Fibroblast of skin of left biceps (primary cell): ENCODE data around the gene EMILIN1.
A peak's percentile ranks its signal among the peaks of the same experiment; 100 is the strongest.

Experiments
- DNase-seq, 2 experiments: peaks; one replicate each; pipeline ENCODE4 v3.0.0-alpha.2; 2013; ENCODE audit warnings: low read depth in 2 of 2

Gene EMILIN1

DNA sequence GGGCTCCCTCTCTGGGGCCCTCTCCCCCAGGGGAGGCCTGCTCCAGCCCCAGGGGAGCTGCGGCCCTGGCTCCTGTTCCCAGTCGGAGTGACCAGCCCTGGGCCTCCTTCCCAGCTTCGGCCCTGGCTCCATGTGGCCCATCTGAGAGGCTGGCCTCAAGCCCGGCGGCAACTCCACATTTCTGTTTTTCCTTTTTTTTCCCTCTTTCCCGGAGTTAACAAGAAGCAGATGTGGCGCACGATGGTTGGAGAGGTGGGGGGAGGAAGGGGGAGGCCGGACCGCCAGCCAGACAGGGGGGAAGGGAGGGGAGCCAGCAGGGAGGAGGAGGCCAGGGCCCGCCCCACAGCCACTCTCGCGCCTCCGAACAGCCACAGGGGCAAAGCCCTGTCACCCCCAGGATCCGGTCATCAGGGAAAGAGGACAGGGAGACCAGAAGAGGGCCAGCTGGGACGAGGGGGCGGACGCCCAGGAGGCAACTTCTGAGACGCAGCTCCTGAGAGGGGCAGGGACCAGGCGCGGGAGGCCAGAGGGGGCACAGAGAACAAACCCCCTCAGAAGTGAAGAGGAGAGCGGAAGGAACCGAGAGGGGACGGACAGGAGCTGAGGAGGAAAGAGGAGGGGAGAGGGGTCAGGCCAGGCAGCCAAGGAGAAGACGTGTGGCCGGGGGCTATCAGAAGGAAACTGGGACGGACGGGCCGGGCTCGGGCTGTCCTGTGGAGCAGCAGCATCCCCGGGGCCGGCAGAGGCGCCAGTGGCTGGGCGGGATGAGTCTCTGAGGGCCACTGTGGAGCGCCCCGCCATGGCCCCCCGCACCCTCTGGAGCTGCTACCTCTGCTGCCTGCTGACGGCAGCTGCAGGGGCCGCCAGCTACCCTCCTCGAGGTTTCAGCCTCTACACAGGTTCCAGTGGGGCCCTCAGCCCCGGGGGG, at the start of gene EMILIN1:
Gene EMILIN1 (plus strand): TSS at position 349 of the 928 bp plus-strand sequence. CDS start 451 bp downstream, at position 800.
- peak; percentile 90 to 93 for DNase-seq

DNA sequence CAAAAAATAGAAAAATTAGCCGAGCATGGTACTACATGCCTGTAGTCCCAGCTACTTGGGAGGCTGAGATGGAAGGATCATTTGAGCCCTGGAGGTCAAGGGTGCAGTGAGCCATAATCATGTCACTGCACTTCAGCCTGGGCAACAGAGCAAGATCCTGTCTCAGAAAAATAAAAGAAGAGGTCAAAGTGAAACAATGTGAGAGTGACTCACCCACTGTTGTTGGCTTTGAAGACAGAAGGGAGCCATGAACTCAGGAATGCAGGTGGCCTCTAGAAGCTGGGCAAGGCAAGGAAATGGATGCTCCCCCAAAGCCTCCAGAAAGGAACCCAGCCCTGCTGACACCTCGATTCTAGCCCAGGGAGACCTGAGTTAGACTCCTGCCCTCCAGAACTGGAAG, 49.4 kb upstream of the EMILIN1 start:
- no peak for DNase-seq

DNA sequence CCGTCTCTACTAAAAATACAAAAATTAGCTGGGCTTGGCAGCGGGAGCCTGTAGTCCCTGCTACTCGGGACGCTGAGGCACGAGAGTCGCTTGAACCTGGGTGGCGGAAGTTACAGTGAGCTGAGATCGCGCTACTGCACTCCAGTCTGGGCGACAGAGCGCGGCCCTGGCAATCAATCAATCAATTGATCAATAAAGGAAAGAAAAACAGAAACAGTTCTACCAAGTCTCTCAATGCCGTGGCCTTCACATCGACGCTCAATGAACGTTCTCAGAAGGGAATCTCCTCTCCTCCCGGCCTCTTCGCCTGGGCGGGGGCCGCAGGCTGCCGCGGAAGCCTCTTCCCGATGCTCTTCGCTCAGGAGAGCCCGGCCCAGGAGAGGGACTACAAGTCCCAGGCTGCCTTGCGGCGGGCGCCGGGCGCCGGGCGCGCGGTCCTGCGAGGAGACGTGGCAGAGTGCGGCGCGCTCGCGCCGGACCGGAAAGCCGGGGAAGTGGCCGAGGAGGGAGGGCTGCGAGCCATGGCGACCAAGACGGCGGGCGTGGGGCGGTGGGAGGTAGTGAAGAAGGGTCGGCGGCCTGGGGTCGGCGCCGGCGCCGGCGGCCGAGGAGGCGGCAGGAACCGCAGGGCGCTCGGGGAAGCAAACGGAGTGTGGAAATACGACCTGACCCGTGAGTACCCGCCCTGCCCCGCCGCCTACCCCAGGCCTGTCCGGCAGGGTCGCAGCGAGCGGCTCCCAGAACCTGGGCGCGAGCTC, 45.7 kb upstream of the EMILIN1 start, which contains the start of gene TMEM214:
Gene TMEM214 (plus strand): TSS at position 471 of the 758 bp plus-strand sequence. CDS start 51 bp downstream, at position 522.
- DNase-seq: peak; percentile 63 to 73

DNA sequence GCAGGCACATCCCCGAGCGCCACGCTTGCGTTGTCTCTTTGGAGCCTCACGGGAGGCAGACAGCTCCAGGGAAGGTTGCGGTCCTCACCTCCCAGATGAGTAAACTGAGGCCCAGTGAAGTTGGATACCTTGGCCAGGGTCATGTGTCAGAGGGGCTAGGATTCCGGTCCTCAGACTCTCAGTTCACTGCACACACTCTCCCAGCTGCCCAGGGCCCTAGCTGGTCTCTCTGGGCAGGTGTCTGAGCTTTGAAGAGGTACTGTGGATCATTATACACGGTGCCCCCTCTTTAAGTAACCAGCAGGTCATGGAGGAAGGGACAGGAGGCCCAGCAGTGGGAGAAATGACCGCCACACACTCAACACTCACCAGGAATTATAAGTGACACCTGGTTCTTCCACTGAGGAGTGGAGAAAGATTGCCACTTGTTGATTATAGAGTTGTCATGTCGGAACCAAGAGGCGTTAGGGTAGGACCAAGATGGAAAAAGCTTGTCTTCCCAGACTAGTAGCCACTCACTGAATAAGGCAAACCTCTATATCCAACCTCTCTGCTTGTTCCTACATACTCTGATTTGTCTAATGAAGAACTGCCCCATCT, 45.1 kb upstream of the EMILIN1 start:
- no peak for DNase-seq

DNA sequence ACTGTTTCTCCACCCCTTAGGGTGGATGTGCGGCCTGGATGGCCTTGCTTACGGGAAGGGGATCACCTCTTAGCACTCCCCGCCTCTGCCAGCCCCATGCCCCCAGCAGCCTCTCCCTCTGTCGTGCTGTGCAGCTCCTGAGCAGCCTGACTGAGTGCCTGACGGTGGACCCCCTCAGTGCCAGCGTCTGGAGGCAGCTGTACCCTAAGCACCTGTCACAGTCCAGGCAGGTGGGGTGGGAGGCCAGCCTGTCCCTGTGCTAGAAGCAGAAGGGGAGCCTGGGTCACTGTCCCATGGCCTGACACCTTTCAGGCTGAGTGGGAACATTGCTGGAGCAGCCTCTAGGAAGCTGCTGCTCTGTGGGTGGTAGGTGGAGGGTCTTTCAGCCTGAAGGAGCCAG, 40.4 kb upstream of the EMILIN1 start:
- DNase-seq: no peak

DNA sequence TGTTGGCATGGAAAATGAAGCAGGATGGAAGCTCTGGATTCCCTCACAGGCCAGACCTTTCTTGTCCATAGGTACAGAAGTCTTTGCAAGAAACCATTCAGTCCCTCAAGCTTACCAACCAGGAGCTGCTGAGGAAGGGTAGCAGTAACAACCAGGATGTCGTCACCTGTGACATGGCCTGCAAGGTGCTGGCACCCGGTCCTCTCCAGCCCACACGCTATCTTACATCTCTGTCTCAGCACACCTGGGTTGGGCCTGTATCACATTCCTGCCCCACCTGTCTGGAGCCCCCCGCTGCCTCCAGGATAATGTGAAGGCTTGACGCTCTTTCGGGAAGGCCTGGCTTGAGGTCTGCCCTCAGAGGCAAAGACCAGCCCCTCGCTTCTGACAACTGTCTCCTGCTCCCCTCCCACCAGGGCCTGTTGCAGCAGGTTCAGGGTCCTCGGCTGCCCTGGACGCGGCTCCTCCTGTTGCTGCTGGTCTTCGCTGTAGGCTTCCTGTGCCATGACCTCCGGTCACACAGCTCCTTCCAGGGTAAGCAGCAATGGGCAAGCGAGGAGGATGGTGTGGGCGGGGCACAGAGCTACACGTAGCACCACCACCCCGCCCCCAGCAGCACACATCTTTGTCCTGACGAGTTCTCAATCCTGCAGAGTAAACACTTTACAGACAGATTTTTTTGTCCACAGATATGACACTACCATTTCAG, 39.6 kb upstream of the EMILIN1 start:
- no peak for DNase-seq

DNA sequence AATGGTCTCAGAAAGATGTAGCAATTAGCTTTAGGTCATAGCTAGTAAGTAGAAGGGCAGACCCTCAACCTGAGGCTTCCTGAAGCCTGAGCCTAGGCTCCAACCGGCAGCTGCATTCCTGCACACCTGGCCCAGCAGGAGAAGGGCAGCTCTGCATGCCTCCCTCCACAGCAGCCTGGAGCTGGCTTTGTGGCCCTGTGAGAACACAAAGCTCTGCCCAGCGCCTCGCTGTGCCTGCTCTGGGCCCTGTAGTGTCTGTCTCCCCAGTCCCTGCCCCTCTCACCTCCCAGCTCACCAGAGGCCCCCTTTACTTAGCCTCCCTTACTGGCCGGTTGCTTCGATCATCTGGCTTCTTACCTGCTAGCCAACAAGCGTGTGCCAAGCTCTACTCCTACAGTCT, 39.0 kb upstream of the EMILIN1 start:
- DNase-seq: no peak

DNA sequence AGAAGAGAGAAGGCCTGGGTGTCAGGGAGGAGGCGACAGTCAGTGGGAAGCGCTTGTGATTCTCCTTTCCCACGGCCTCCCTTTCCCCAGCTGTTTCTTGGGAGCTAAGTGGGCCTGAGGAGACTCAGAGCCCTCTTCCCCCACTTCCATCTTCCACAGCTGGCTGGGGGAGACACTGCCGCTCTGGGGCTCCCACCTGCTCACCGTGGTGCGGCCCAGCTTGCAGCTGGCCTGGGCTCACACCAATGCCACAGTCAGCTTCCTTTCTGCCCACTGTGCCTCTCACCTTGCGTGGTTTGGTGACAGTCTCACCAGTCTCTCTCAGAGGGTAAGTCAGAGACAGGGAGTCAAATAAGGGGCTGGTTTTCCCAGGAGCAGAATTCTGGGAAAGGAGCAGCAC, 38.5 kb upstream of the EMILIN1 start:
- DNase-seq: no peak

DNA sequence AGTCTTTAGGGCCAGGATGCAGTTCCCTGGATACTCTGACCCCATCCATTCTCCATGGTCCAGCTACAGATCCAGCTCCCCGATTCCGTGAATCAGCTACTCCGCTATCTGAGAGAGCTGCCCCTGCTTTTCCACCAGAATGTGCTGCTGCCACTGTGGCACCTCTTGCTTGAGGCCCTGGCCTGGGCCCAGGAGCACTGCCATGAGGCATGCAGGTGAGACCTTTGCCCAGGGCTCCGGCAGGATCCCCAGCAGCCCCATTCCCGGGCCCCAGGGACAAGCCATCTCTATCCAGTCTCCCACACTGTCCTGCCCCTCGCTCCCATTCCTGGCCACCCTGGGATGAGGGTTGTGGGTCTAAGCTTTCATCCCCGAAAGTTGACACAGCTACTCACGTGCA, 38.1 kb upstream of the EMILIN1 start:
- DNase-seq: no peak

DNA sequence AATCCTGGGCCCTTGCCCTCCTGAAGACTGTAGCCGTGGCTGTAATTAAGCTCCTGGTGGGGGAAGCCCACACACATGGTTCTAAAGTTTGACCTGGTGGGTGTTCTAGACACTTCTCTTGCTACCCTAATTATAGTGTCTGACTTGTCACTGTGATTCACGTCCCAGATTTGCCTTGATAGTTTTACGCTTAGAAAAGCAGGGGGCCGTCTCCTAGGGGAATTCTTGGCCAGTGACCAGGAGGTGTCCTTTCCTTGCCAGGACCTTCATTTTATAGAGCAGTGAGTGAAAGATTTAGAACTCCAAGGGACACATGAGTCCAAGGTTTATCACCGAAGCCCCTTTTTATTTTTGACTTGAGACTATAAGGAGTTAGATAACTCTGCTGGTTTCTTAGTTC, 36.7 kb upstream of the EMILIN1 start:
- DNase-seq: no peak

DNA sequence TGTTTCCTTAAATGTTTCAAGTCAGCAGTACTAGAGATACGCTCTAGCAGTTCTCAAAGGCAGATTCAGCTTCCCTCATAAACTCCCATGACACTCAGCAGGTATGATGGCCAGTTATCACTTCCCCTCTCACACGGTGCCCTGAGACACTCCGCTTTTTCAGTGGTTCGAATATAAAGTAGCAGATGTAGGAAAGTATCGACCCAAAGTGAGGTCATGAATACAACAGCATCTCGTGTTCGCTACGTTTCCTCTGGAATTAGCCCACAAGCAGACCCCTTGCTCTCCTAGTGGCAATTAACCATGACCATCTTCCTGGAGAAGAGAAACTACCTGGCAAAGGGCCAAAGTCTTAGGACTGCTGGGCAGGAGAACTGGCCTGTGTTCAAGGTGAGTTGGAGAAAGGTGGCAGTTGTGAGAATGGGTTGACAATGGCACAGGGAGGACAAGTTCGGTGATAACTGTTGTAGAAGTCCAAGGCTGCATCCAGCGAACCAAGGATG, 36.2 kb upstream of the EMILIN1 start:
- DNase-seq: no peak

DNA sequence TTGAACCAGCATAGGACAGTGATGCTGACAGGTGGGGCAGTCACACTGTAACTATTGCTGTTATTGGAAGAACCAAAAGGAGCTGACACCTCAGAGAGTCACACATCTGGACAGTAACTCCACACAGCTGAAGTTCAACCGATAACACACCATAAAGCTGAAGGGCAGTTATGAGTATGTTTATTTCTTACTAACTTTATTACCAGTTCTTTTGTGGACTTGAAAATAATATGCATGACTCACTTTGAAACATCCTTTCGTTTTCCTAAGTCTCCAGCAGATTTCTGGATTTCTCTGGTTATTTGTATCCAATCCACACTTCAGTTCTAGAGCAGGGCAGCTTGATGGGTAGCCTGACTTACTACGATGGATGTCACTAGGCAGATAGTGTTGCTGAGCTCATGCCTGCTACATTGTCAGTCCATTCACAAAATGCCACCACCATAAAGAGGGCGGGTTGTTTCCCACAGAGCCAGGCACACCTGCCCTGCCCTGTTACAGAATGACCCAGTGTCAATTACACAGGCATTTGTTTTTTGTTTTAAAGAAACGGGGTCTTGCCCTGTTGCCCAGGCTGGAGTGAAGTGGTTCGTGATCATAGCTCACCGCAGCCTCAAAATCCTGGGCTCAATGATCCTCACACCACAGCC, 35.3 kb upstream of the EMILIN1 start:
- DNase-seq: no peak

DNA sequence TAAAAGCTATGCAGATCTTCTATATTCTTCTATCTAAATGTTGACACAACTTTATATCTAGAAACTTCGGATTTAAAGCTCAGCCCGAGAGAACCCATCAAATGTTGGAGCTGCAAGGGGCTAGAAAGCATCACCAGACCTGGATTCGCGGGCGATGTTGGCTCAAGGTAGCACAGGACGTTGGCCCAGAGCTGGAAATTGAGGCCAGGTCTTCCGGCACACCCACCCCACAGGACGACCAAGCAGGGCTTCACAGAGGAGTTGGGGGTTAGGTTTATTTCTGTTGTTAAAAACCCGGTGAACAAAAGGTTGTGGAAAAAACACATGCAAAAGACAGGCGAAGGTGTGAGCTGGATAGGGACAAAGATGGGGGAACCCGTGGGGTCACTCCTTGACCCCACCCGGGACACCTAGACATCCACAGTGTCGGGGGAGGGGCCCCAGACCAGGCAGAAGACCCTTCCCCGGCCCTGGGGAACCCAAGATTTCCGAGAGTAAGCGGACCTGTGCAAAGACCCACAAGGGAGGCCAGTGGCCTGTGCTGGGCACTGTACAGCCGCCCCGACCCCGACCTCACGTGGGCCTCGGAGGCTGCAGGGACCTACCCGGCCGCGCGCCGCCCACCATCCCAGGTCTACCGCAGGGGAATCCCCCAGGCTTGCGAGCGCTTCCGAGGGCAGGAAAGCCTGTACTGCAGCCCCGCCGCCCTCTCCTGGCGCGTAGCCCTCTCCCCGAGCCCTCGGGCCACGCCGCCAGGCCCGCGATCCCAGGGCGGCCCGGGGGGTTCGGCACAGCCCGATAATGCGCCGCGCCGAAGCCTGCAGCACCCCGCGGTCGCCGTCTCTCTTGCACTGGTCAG, 28.8 kb upstream of the EMILIN1 start:
- no peak for DNase-seq

DNA sequence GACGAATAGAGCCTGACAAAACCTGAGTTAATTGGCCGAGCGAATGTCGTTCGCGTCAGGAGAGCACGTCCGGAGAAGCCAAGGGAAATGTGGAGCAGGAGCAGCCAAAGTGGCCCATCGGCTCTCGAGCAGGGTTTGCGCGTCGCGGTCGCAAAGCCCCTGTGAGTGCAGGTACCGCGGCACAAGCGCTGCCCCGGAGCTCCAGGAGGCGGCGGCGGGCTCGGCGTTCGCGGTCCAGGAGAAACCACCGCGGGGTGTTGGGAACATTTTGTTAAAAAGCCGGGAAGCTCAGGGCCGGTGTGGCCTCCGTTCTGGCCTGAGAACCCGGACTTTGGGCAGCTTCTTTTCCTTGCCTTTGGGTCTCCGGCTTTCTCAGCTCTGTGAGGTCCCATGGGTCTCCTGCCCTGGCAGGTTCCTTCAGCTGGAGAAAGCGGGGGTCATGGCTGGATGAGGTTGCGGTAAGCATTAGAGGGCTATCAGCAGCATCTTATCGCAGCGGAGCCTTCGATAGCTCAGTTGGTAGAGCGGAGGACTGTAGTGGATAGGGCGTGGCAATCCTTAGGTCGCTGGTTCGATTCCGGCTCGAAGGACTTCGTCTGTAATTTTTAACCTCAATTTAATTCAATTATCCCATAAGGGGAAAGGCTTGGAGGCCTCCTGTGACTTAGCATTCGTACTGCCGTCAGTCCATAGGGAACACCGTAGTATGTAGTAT, 28.0 kb upstream of the EMILIN1 start:
- DNase-seq: peak; percentile 93 to 95

DNA sequence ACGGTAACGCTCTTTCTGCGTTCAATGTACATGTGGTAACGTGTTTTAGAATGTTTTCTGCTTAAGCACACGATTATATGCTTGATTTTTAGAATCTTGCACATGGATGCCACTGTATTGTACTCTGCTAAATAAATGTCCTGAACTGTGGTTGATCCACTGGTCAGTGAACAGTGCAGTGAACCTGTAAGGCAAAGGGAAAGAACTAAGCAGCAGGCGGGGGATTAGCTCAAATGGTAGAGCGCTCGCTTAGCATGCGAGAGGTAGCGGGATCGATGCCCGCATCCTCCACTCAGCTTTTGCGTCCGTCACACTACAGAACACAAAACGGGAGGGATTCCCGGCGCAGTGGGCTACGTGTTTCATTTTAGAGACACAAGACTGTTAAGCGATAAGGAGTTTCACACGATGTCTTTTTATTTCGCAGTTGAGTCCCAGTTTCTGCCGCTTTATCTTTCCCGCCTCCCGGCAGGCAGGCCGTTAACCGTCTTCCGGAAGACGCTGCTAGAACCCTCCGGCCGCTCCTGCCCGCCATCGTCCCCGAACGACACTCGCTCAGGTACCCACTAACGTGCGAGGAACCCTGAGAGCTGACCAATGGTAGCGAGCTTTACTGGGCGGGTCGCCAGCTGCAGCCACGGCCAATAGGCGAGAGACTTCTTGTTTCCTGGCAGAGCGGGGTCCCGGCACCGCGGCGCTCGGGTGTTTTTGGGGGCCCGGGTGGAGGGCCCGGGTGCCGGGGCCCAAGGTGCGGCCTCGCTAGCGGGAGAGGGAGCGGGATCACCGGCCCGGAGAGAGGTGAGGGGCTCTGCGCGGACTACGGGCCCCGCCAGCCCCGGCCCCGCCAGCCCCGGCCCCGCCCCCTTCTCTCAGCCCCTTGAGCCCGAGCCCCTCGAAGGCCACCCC, 27.2 kb upstream of the EMILIN1 start, which contains the start of gene AGBL5:
Gene AGBL5 (plus strand): TSS at position 673 of the 906 bp plus-strand sequence. CDS start 1,291 bp downstream, outside the sequence.
- DNase-seq: peak; percentile 80 to 82

DNA sequence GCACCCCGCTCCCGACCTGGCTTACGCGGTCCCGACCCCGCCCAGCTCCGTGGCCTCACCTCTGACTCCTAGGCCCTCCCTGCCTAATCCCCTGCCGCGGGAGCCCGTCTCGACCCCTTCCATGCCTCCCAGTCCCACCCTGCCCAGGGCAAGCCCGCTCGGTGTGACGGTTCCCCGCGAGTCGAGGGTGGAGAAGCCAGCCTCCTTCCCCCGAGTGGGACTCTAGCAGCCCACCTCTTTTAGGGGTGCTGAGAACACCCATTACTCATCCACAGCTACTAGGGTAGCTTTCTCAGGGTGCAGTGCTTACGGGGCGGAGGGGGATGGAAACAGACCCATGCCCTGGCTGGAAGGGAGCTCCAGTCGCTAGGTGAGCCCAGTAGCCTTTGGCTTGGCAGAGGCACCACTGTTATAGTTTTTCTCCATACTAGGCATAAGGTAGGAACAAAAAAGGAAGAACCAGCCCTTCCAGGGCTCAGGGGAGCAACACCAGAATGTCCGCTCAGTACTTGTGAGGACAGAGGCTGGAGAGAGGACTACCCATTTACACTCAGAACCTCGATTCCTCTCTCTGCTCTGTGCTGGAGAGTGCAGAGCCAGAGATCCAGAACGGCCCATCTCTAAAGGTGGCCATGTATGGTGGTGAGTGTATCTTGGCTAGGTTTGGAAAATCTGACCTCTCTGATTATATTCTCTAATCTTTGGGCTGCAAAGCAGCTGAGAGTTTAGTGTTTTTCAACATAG, 26.3 kb upstream of the EMILIN1 start:
- no peak for DNase-seq

DNA sequence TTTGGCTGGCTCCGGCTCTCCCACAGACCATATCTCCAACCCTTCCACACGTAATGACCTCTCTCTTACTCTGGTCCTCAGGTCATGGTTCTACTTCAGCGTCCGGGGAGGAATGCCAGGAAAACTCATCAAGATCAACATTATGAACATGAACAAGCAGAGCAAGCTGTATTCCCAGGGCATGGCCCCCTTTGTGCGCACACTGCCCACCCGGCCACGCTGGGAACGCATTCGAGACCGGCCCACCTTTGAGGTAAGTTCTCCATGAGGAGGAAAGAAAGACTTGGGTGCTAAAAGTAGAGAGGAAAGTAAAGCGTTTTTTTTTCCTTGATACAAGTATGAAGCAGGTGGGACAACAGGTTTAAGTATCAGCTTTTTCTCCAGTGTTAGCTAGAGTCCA, 25.1 kb upstream of the EMILIN1 start:
- DNase-seq: no peak
